Endothelial cell of umbilical vein (primary cell): Measurements from ENCODE around the gene MICALL2. TPM values are rescaled to one million over a fixed set of nuclear protein-coding genes. Genes with fewer than 3 reads are reported as not detected.

Source experiments
- BruUV-seq: library from RNA; stranded (reverse); fragments of 400-500 nt; replicated peaks from 2 replicates; lab custom pipeline; 2021; lab: Mats Ljungman, UMichigan
- CTCF ChIA-PET: fragments of 300-600, 350-600 bp; sonication (Branson Sonifier 250); formaldehyde crosslinking; loops from one replicate; lab custom pipeline; 2021; ENCODE audit warnings: antibody characterized with exemption, inconsistent platforms; lab: Charles Lee
- POLR2A ChIA-PET: fragments of 300-600, 350-600 bp; sonication (Branson Sonifier 250); formaldehyde crosslinking; loops from one replicate; lab custom pipeline; 2021; ENCODE audit warnings: antibody characterized with exemption, inconsistent platforms; lab: Charles Lee
- DNase-seq: peaks from one replicate; pipeline ENCODE4 v3.0.0-alpha.2; 2011; ENCODE audit warnings: low read depth, low spot score
- FAIRE-seq: peaks from 2 replicates; lab custom pipeline; 2011; peaks lifted over from hg19 to GRCh38; lab: Jason Lieb, UNC
- H2AFZ ChIP-seq: 2 replicates; pipeline ENCODE4 v1.6.0; 2012; ENCODE audit warnings: low read depth, low read length, control low read depth, inconsistent platforms
- H3K27ac ChIP-seq: 2 replicates; pipeline ENCODE4 v1.5.1; 2011; ENCODE audit warnings: low read depth, mild to moderate bottlenecking, control low read depth, low read length, moderate library complexity; ENCODE audit not compliant: insufficient read depth
- H3K27me3 ChIP-seq, 2 experiments: 2 replicates each; pipeline versions ENCODE4 v1.6.0 to v1.6.1; 2011; ENCODE audit warnings: low read length in 2 of 2, mixed read lengths in 1 of 2; ENCODE audit not compliant: control insufficient read depth in 2 of 2, insufficient read depth in 2 of 2
- H3K36me3 ChIP-seq, 2 experiments: 2 replicates in 1 of 2; 3 replicates in 1 of 2; pipeline ENCODE4 v1.5.1; 2011; ENCODE audit warnings: low read length in 2 of 2, mild to moderate bottlenecking in 1 of 2, moderate library complexity in 1 of 2; ENCODE audit not compliant: control insufficient read depth in 2 of 2, insufficient read depth in 2 of 2; ENCODE audit errors: extremely low read depth in 1 of 2
- H3K4me1 ChIP-seq: 3 replicates; pipeline ENCODE4 v1.5.1; 2011; ENCODE audit warnings: mild to moderate bottlenecking, low read length; ENCODE audit not compliant: control insufficient read depth, insufficient read depth; ENCODE audit errors: extremely low read depth
- H3K4me2 ChIP-seq: 2 replicates; pipeline ENCODE4 v1.6.1; 2011; ENCODE audit warnings: low read length, control low read depth, mixed read lengths; ENCODE audit not compliant: insufficient read depth
- H3K4me3 ChIP-seq, 3 experiments: fragments of 200-600 bp in 1 of 3; sonication (generic), shearing (Covaris generic) in 1 of 3; replicated peaks in 1 of 3; 2 replicates each; pipeline ENCODE4 v1.5.1; 2011 to 2016; ENCODE audit warnings: control low read depth in 3 of 3, low read length in 3 of 3, mild to moderate bottlenecking in 2 of 3, inconsistent platforms in 1 of 3, low read depth in 1 of 3, moderate library complexity in 1 of 3; ENCODE audit not compliant: insufficient read depth in 1 of 3
- H3K79me2 ChIP-seq: 2 replicates; pipeline ENCODE4 v1.6.0; 2012; ENCODE audit warnings: low read length, inconsistent platforms; ENCODE audit not compliant: control insufficient read depth, insufficient read depth
- H3K9ac ChIP-seq: replicated peaks from 2 replicates; pipeline ENCODE3; 2011; ENCODE audit warnings: low read length, control low read depth; ENCODE audit not compliant: insufficient read depth; ENCODE audit errors: extremely low read depth
- H3K9me1 ChIP-seq: replicated peaks from 3 replicates; pipeline ENCODE4 v1.6.0; 2011; ENCODE audit warnings: mild to moderate bottlenecking, low read length; ENCODE audit not compliant: control insufficient read depth, insufficient read depth; ENCODE audit errors: extremely low read depth
- H3K9me3 ChIP-seq: replicated peaks from 2 replicates; pipeline ENCODE4 v1.5.1; 2012; ENCODE audit warnings: low read length, inconsistent platforms; ENCODE audit not compliant: control insufficient read depth, insufficient read depth
- H4K20me1 ChIP-seq: replicated peaks from 2 replicates; pipeline ENCODE3; 2011; ENCODE audit warnings: mild to moderate bottlenecking, low read length; ENCODE audit not compliant: control insufficient read depth, insufficient read depth; ENCODE audit errors: extremely low read depth
- CTCF ChIP-seq, 2 donors: IDR thresholded peaks; 1 replicate in 1 of 2; 2 replicates in 1 of 2; pipeline ENCODE4 v1.5.1; 2011; ENCODE audit warnings: low read length in 2 of 2, mild to moderate bottlenecking in 2 of 2, moderate library complexity in 2 of 2, control low read depth in 1 of 2, inconsistent platforms in 1 of 2, low read depth in 1 of 2; ENCODE audit not compliant: insufficient read depth in 1 of 2; ENCODE audit errors: extremely low read depth in 1 of 2
- EZH2 ChIP-seq: IDR thresholded peaks from 2 replicates; pipeline ENCODE4 v1.6.1; 2012; ENCODE audit warnings: borderline replicate concordance, low read depth, mild to moderate bottlenecking, moderate library complexity, low read length, inconsistent platforms; ENCODE audit not compliant: severe bottlenecking
- FOS ChIP-seq: IDR thresholded peaks from 2 replicates; pipeline ENCODE4 v1.6.1; 2011; ENCODE audit warnings: mild to moderate bottlenecking, low read length, moderate library complexity, borderline replicate concordance; ENCODE audit not compliant: insufficient read depth
- GATA2 ChIP-seq: IDR thresholded peaks from 2 replicates; pipeline ENCODE4 v1.7.0; 2011; ENCODE audit warnings: low read depth, mild to moderate bottlenecking, moderate library complexity, mixed read lengths, low read length; ENCODE audit not compliant: insufficient read length, insufficient read depth
- JUN ChIP-seq: IDR thresholded peaks from 2 replicates; pipeline ENCODE4 v1.6.1; 2011; ENCODE audit warnings: borderline replicate concordance, low read depth; ENCODE audit not compliant: insufficient read length, insufficient read depth
- MYC ChIP-seq: IDR thresholded peaks from one replicate; pipeline ENCODE4 v1.6.1; 2011; ENCODE audit warnings: mild to moderate bottlenecking, low read depth, low read length
- POLR2A ChIP-seq: IDR thresholded peaks from 2 replicates; pipeline ENCODE4 v1.6.1; 2012; ENCODE audit warnings: low read depth, mild to moderate bottlenecking, control low read depth, low read length
- POLR2AphosphoS5 ChIP-seq: IDR thresholded peaks from 2 replicates; pipeline ENCODE4 v1.6.1; 2012; ENCODE audit warnings: low read depth, mild to moderate bottlenecking, control low read depth, low read length, moderate library complexity; ENCODE audit not compliant: insufficient read depth
- dilution Hi-C: fragments of 300-500 bp; cut with MboI; formaldehyde crosslinking; loops from one replicate; pipeline ENCODE4 v1.15.0; 2019; ENCODE audit warnings: low sequenced_read_pairs; ENCODE audit not compliant: extremely low pct_ligation_motif_present
- intact Hi-C: fragments of 100-400 bp; cut with micrococcal nuclease; formaldehyde crosslinking; loops from one replicate; pipeline ENCODE4 v1.10.0; 2022
- polyA plus RNA-seq, 4 experiments: library from polyadenylated mRNA; depleted of rRNA in 3 of 4; stranded (reverse) in 3 of 4; unstranded in 1 of 4; fragments of >200 nt; gene quantifications; 2 replicates each; pipeline versions ENCODE4 v1.2.1 to v1.2.3, GENCODE V29; 2011 to 2012; ENCODE audit warnings: missing spikeins in 1 of 4
- total RNA-seq: library from RNA; stranded (reverse); gene quantifications from 2 replicates; pipeline ENCODE4 v1.2.3, GENCODE V29; 2021

The MICALL2 gene
- total and polyA plus RNA-seq, 2 donors (not counting 3 experiments of a cell fraction or from before 2014, with no cell fraction given) = 29.8 to 46.3 TPM

- dilution Hi-C loops (no loop called here), intact Hi-C loops (no loop called here)
- Histone ChIP-seq H3K4me1 (no peaks in the 10 kb centered on the region), H3K36me3 (no peaks in the 10 kb centered on the region), H3K4me3 (no peak overlapping the region), H3K27me3 (peaks cover 0 to 6% of the 10 kb centered on the region in 2 experiments), H3K79me2 (no peaks in the 10 kb centered on the region), H3K9me1 (no peaks in the 10 kb centered on the region), H3K9me3 (no peaks in the 10 kb centered on the region), H3K9ac (no peak overlapping the region), H4K20me1 (no peaks in the 10 kb centered on the region), H2AFZ (no peak overlapping the region), H3K4me2 (no peak overlapping the region), H3K27ac (no peak overlapping the region)
- TF ChIP-seq GATA2 (no peak), JUN (no peak), MYC (no peak), EZH2 (no peak), POLR2A (no peak), POLR2AphosphoS5 (no peak), CTCF (IDR thresholded peaks at IDR 0.05; ENCODE audit: extremely low read depth in 1 of 2, insufficient read depth in 1 of 2, low read depth in 1 of 2, low read length in 2 of 2) (no peak), FOS (no peak)
- ChIA-PET POLR2A (no interaction called here), CTCF (no interaction called here)
- FAIRE-seq = no peak
- BruUV-seq = no TSS peak
- no peak for DNase-seq
Observed at GRCh38 chr7:1397491-1398327, 61.6 kb downstream of the MICALL2 start.
